ENCODE results near the gene FKBP2.

Gene FKBP2

DNA sequence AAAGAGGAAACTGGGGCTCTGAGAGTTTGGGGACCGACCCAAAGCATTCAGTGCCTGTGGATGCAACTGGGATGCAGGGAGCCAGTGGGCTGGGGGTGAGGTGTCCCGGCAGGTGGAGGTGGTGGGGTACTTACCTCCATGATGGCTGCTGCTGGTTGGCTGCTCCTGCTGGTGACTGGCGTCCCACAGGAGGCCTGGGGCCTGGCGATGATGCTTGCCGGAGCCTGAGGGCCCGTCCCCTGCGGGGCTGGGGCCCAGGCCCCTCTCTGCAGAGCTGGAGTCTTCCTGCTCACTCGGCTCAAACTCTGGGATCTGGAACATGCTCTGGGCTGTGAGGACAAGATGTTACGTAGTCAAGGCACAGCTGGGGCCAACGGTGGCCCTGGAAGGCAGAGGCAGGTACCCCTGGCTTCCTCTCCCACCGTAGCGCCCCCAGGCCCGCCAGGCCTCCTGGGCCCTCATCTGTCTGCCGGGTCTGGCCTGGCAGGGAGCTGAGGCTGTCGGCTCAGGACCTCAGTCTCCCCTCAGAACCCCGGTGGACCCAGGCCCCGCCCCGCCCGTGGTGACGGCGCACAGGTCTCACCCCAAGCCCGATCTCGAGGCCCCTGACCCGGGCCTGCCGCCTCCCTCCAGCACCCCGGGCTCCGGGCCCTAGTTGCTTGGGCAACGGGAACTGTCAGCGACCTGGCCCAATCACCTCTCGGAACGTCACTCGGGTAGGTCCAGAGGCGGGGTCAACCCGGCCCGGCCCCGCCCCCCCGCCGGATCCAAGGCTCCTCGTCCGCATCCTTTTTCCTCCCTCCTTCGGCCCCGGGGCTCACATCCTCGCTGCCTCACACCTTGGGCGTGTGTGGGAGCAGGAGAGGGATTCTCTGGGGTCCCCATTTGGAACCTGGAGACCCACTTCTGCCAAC lies 43.4 kb downstream of the FKBP2 start, which contains the start of gene BAD:
Gene BAD (minus strand): TSS at position 618 of the 914 bp plus-strand sequence. CDS start 297 bp downstream, at position 321.
- peak; percentile 92 for DNase-seq (ENCODE audit: low spot score)

- peak; percentile 76 for DNase-seq (ENCODE audit: low spot score)
Observed at GRCh38 chr11:64284962-64285884, 44.3 kb downstream of the FKBP2 start, which contains the start of gene GPR137. TSS of gene GPR137 (plus strand) at chr11:64285848. CDS start at chr11:64286525, 677 bp downstream.

- DNase-seq (ENCODE audit: low spot score) = no peak
Observed at GRCh38 chr11:64285885-64286800, 45.2 kb downstream of the FKBP2 start.

GRCh38 chr11:64286801-64287159 lies 45.9 kb downstream of the FKBP2 start:
- DNase-seq (ENCODE audit: low spot score) = no peak

DNA sequence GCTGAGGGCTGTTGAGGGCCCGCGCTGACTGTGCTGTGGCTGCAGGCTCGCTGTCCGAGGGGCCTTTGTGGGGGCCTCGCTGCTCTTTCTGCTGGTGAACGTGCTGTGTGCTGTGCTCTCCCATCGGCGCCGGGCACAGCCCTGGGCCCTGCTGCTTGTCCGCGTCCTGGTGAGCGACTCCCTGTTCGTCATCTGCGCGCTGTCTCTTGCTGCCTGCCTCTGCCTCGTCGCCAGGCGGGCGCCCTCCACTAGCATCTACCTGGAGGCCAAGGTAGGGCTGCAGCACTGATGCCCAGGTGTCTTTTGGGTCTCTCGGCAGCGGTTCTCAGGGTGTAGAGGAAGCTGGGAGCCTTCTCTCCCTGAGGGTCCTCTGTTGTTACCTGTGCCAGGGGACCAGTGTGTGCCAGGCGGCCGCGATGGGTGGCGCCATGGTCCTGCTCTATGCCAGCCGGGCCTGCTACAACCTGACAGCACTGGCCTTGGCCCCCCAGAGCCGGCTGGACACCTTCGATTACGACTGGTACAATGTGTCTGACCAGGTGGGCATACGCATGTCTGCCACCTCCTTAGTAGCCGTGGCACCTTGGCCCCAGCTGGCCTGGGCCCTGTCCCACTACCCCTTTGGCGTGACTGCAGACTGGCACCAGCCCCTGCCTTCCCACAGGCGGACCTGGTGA lies 46.9 kb downstream of the FKBP2 start:
- no peak for DNase-seq (ENCODE audit: low spot score)

GRCh38 chr11:64288353-64288750 lies 47.5 kb downstream of the FKBP2 start:
- DNase-seq (ENCODE audit: low spot score) = no peak

DNA sequence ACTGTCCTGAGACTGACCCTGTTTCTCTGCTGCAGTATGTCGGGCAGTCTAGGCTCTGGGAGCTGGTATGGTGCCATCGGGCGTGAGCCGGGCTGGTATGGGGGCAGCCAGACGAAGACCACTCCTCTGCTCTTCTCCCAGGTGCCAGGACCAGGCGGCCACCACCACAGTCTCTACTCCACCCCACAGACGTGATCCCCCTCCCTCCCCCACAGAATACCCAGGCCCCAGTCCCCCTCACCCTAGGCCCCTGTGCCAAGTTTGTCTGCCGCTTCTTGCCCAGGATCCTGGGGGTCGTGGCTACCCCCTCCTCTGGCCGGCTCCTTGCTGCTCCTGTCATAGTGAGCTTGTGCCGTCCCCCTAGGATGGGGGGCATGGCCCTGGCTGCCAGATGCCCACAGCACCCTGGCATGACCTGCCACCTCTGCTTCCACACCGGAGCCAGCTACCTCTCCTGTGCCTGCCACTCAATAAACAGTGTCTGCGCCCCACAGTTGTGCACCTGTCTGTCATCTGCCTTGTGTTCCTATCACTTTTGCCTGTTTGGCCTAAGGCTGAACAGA lies 48.2 kb downstream of the FKBP2 start:
- DNase-seq (ENCODE audit: low spot score) = no peak

GRCh38 chr11:64290352-64291261 lies 49.7 kb downstream of the FKBP2 start:
- no peak for DNase-seq (ENCODE audit: low spot score)

DNA sequence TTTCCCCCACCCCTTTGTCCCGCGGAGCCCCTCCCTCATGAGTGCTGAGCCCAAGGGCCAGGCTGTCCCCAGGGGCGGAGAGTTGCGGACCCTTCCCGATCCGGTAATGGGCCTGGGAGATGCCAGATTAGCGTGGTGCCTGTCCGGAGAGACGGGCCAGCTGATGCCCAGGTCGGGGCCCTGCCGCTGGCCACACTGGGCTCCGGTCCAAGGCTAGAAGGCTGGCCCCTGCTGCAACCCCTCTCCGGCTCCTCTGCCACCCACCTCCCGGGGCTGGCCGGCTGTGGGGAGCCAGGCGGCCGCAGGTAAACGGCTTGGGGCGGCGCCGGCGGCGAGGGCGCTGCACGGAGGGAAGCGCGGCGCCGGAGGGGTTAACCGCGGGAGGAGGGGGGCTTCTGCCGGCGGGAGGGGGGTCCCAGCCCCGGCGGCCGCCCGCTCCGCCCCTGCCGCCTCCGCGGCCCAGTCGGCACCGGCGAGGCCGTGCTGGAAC lies 50.4 kb downstream of the FKBP2 start, which contains the start of gene KCNK4:
Gene KCNK4 (plus strand): TSS at position 41 of the 490 bp plus-strand sequence. CDS start 1,717 bp downstream, outside the sequence.
- DNase-seq (ENCODE audit: low spot score) = no peak

- DNase-seq (ENCODE audit: low spot score) = no peak
Observed at GRCh38 chr11:64291752-64292459, 51.0 kb downstream of the FKBP2 start.

DNA sequence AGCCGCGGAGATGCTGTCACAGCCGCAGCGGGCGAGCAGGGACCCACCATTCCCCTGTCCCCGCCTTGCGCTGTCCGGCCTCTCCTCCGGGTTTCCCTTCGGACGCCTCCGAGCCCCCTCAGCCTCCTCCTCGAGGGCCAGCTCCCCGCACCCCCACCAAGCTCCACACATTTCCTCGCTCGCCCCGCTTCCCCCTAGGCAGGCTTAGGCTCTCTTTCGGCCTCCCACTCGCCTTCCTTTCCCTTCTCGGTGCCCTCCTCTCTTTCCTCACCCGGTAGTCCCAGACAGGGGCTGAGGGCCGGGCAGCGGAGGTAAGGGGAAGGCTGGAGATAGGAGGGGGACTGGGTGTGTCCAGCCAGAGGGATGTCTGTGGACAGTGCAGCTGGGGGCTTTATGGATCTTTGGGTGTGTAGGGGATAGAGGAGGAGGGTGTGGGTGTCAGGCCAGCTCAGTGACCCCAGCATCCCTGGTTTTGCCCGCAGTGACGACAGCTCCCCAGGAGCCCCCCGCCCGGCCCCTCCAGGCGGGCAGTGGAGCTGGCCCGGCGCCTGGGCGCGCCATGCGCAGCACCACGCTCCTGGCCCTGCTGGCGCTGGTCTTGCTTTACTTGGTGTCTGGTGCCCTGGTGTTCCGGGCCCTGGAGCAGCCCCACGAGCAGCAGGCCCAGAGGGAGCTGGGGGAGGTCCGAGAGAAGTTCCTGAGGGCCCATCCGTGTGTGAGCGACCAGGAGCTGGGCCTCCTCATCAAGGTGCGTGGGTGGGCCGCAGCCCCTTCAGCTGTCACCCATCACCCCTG lies 51.8 kb downstream of the FKBP2 start:
- DNase-seq (ENCODE audit: low spot score) = no peak
